H54 (cell line): ENCODE data around the gene GABRE.

Experiments used
- DNase-seq: peaks from one replicate; pipeline ENCODE4 v3.0.0; 2011; ENCODE audit warnings: low spot score, mixed read lengths; ENCODE audit not compliant: insufficient read length
- FAIRE-seq: peaks from 3 replicates; lab custom pipeline; 2011; peaks lifted over from hg19 to GRCh38; lab: Jason Lieb, UNC
- POLR2A ChIP-seq: IDR thresholded peaks from 2 replicates; pipeline ENCODE4 v1.6.1; 2011; ENCODE audit warnings: low read depth, mild to moderate bottlenecking, low read length

GABRE gene

GRCh38 chrX:151974336-151975227 lies at the start of gene GABRE:
TSS of gene GABRE (minus strand) at chrX:151974676. CDS start at chrX:151974625, 51 bp downstream.
- no peak for FAIRE-seq
- peak; percentile 56 for TF ChIP-seq POLR2A
- no peak for DNase-seq

- no peak for DNase-seq
- FAIRE-seq, result no peak
- no peak for TF ChIP-seq POLR2A
These were observed 46.4 kb upstream of the GABRE start for GRCh38 chrX:152020888-152021287.

GRCh38 chrX:151999813-152000212 lies 25.3 kb upstream of the GABRE start:
- FAIRE-seq, result no peak
- no peak for DNase-seq
- no peak for TF ChIP-seq POLR2A

GRCh38 chrX:151997539-151997938 lies 23.1 kb upstream of the GABRE start:
- DNase-seq, result no peak

GRCh38 chrX:151996347-151996746 lies 21.9 kb upstream of the GABRE start:
- no peak for FAIRE-seq
- no peak for TF ChIP-seq POLR2A

More at GRCh38 chrX:151997539-151997938, 23.1 kb upstream of the GABRE start:
- no peak for FAIRE-seq
- no peak for TF ChIP-seq POLR2A

GRCh38 chrX:151994476-151994875 lies 20.0 kb upstream of the GABRE start:
- FAIRE-seq, result no peak
- no peak for TF ChIP-seq POLR2A
- DNase-seq, result no peak

More at GRCh38 chrX:151996347-151996746, 21.9 kb upstream of the GABRE start:
- DNase-seq, result no peak

- FAIRE-seq (no peak), DNase-seq (no peak)
- TF ChIP-seq POLR2A, result no peak
These were observed 14.3 kb upstream of the GABRE start for GRCh38 chrX:151988706-151989299.

- FAIRE-seq, result no peak
- no peak for DNase-seq
- TF ChIP-seq POLR2A, result no peak
These were observed 12.6 kb upstream of the GABRE start for GRCh38 chrX:151987108-151987507.

- DNase-seq, result no peak
- FAIRE-seq, result no peak
- no peak for TF ChIP-seq POLR2A
These were observed 11.5 kb upstream of the GABRE start for GRCh38 chrX:151985955-151986354.

GRCh38 chrX:151985531-151985930 lies 11.1 kb upstream of the GABRE start:
- no peak for FAIRE-seq
- DNase-seq, result no peak
- TF ChIP-seq POLR2A, result no peak

GRCh38 chrX:151984902-151985301 lies 10.4 kb upstream of the GABRE start:
- FAIRE-seq (no peak), DNase-seq (no peak)
- no peak for TF ChIP-seq POLR2A

- no peak for DNase-seq
- TF ChIP-seq POLR2A, result no peak
- peak; percentile 23 for FAIRE-seq
These were observed 9.9 kb upstream of the GABRE start for GRCh38 chrX:151984328-151984727.

- DNase-seq (no peak), FAIRE-seq (no peak)
- no peak for TF ChIP-seq POLR2A
These were observed 8.7 kb upstream of the GABRE start for GRCh38 chrX:151983186-151983585.

GRCh38 chrX:151982222-151982621 lies 7.7 kb upstream of the GABRE start:
- no peak for TF ChIP-seq POLR2A
- FAIRE-seq, result no peak
- no peak for DNase-seq
